OCI-LY7 (cell line): ENCODE measurements around the gene VCL. TPM values are rescaled to one million over a fixed set of nuclear protein-coding genes. Genes with fewer than 3 reads are reported as not detected.
"Not testable (repeated sequence)": the region's sequence is repeated elsewhere in the genome, so short reads cannot be mapped to it uniquely, and the experiment has no call there.

ENCODE experiments used
- BruUV-seq: library from RNA; stranded (reverse); fragments of 400-500 nt; replicated peaks from 2 replicates; lab custom pipeline; 2021; lab: Mats Ljungman, UMichigan
- CTCF ChIA-PET: fragments of 300-600 bp; sonication (Branson Sonifier 250); formaldehyde crosslinking; loops from one replicate; lab custom pipeline; 2022; ENCODE audit warnings: antibody characterized with exemption; ENCODE audit not compliant: unreplicated experiment; lab: Charles Lee
- POLR2A ChIA-PET: fragments of 300-600 bp; sonication (Branson Sonifier 250); formaldehyde crosslinking; loops from one replicate; lab custom pipeline; 2022; ENCODE audit warnings: antibody characterized with exemption; lab: Charles Lee
- DNase-seq: peaks from one replicate; pipeline ENCODE4 v3.0.0-alpha.2; 2015; ENCODE audit warnings: low spot score
- H2AFZ ChIP-seq: fragments of 200-600 bp; sonication (generic), shearing (Covaris generic); 2 replicates; pipeline ENCODE4 v1.6.1; 2014; ENCODE audit warnings: mild to moderate bottlenecking, antibody characterized with exemption, low read length, moderate library complexity
- H3K27ac ChIP-seq: fragments of 200-600 bp; sonication (generic); 2 replicates; pipeline ENCODE4 v1.5.1; 2014; ENCODE audit warnings: mixed run types, low read depth, mild to moderate bottlenecking, moderate library complexity, low read length, inconsistent platforms; ENCODE audit not compliant: poor library complexity, severe bottlenecking
- H3K36me3 ChIP-seq: fragments of 200-600 bp; sonication (generic); 2 replicates; pipeline ENCODE4 v1.6.1; 2014; ENCODE audit warnings: mild to moderate bottlenecking, antibody characterized with exemption, low read length, moderate library complexity, mixed read lengths; ENCODE audit not compliant: insufficient read depth
- H3K4me1 ChIP-seq: fragments of 200-600 bp; sonication (generic); 2 replicates; pipeline ENCODE4 v1.5.1; 2014; ENCODE audit warnings: mild to moderate bottlenecking, low read length; ENCODE audit not compliant: insufficient read depth, poor library complexity, severe bottlenecking
- H3K4me2 ChIP-seq: fragments of 200-600 bp; sonication (generic); 2 replicates; pipeline ENCODE4 v1.6.1; 2014; ENCODE audit warnings: mild to moderate bottlenecking, low read length
- H3K4me3 ChIP-seq: fragments of 200-600 bp; sonication (generic); 2 replicates; pipeline ENCODE4 v1.5.1; 2014; ENCODE audit warnings: mild to moderate bottlenecking, low read depth, low read length; ENCODE audit not compliant: poor library complexity, severe bottlenecking
- H3K79me2 ChIP-seq: fragments of 200-600 bp; sonication (generic); 2 replicates; pipeline ENCODE4 v1.6.1; 2016; ENCODE audit warnings: low read depth, mild to moderate bottlenecking, low read length, moderate library complexity, mixed read lengths; ENCODE audit not compliant: insufficient read depth
- H3K9me2 ChIP-seq: fragments of 200-600 bp; sonication (generic); 2 replicates; pipeline ENCODE4 v1.6.1; 2016; ENCODE audit warnings: mild to moderate bottlenecking, low read length, mixed read lengths; ENCODE audit not compliant: insufficient read depth
- H3K9me3 ChIP-seq: fragments of 200-600 bp; sonication (generic); 2 replicates; pipeline ENCODE4 v1.6.1; 2014; ENCODE audit warnings: mild to moderate bottlenecking, mixed run types, low read length, mixed read lengths
- H4K20me1 ChIP-seq: fragments of 200-600 bp; sonication (generic); 2 replicates; pipeline ENCODE4 v1.6.1; 2014; ENCODE audit warnings: mild to moderate bottlenecking, antibody characterized with exemption, low read length, moderate library complexity, mixed read lengths; ENCODE audit not compliant: insufficient read depth
- CTCF ChIP-seq: fragments of 200-600 bp; sonication (generic); conservative IDR thresholded peaks from 2 replicates; pipeline ENCODE4 v1.5.1; 2014; ENCODE audit warnings: mild to moderate bottlenecking, antibody characterized with exemption, low read length, moderate library complexity, mixed read lengths
- EZH2phosphoT487 ChIP-seq: fragments of 200-600 bp; sonication (generic); IDR thresholded peaks from 2 replicates; pipeline ENCODE4 v1.6.1; 2018; ENCODE audit warnings: low read depth, borderline replicate concordance, mild to moderate bottlenecking, mixed run types, antibody characterized with exemption, low read length, moderate library complexity, mixed read lengths
- intact Hi-C: fragments of 100-400 bp; cut with micrococcal nuclease; formaldehyde crosslinking; loops from one replicate; pipeline ENCODE4 v1.10.0; 2022; ENCODE audit not compliant: unreplicated experiment
- total RNA-seq, 2 experiments: library from RNA; depleted of rRNA in 1 of 2; stranded (reverse); fragments of >200 nt in 1 of 2; shearing (Covaris generic) in 1 of 2; gene quantifications; 2 replicates each; pipeline ENCODE4 v1.2.3, GENCODE V29; 2014 to 2022

VCL gene
- total RNA-seq, 2 experiments from 2014 or later = 19.1 to 55.5 TPM

- TSS peak; percentile 59 for BruUV-seq
- intact Hi-C loops = loop anchor here (2.0 kb wide), 1 partner anchor 43 kb away; no protein-coding TSS in a partner anchor
Observed at GRCh38 chr10:73999703-74000102, 1.8 kb downstream of the VCL start.

GRCh38 chr10:74000244-74000643 is 2.3 kb downstream of the VCL start:
- H3K9me3 ChIP-seq, H3K9me2 ChIP-seq, H4K20me1 ChIP-seq, H2AFZ ChIP-seq, BruUV-seq, intact Hi-C loops, H3K36me3 ChIP-seq, H3K27ac ChIP-seq, DNase-seq, H3K4me3 ChIP-seq: not testable (repeated sequence)
- POLR2A ChIA-PET = interaction anchor here (0.6 to 4.4 kb wide), 6 partner anchors 9 to 123 kb away, joined by 3 to 48 read pairs (median 4); no protein-coding TSS in a partner anchor
- Histone ChIP-seq H3K79me2 (peaks cover 21% of the 10 kb centered on the region; the same call in 1 of the 2 replicates), H3K4me2 (peak overlapping the region; percentile 97), H3K4me1 (peaks cover 50% of the 10 kb centered on the region)
- CTCF ChIA-PET = interaction anchor here (1.7 kb wide), 1 partner anchor 12 kb away, joined by 4 read pairs; no protein-coding TSS in a partner anchor

More at GRCh38 chr10:73999703-74000102, 1.8 kb downstream of the VCL start:
- Histone ChIP-seq H3K4me1 (peaks cover 44% of the 10 kb centered on the region), H4K20me1 (no peaks in the 10 kb centered on the region; the same call in 1 of the 2 replicates), H3K4me2 (peak overlapping the region; percentile 97), H2AFZ (no peak overlapping the region), H3K27ac (no peak overlapping the region), H3K79me2 (peaks cover 21% of the 10 kb centered on the region; the same call in 1 of the 2 replicates), H3K9me2 (no peaks in the 10 kb centered on the region), H3K36me3 (no peaks in the 10 kb centered on the region), H3K4me3 (peak overlapping the region; percentile 93), H3K9me3 (no peaks in the 10 kb centered on the region)
- no peak for DNase-seq
- ChIA-PET CTCF (interaction anchor here (0.6 to 1.7 kb wide), 2 partner anchors 12 to 14 kb away, joined by 3 to 4 read pairs; no protein-coding TSS in a partner anchor), POLR2A (interaction anchor here (0.6 to 4.4 kb wide), 6 partner anchors 9 to 100 kb away, joined by 3 to 48 read pairs (median 4); no protein-coding TSS in a partner anchor)
- TF ChIP-seq CTCF = no peak
- TF ChIP-seq EZH2phosphoT487 = no peak

GRCh38 chr10:74000892-74001669 is 3.2 kb downstream of the VCL start:
- no peaks in the 10 kb centered on the region for H3K36me3 ChIP-seq
- peaks cover 58% of the 10 kb centered on the region for H3K4me1 ChIP-seq
- intact Hi-C loops = no loop called here
- H3K9me3 ChIP-seq = no peaks in the 10 kb centered on the region
- H2AFZ ChIP-seq = no peak overlapping the region
- no TSS peak for BruUV-seq
- TF ChIP-seq EZH2phosphoT487 (no peak), CTCF (no peak)
- H3K4me3 ChIP-seq = no peak overlapping the region
- H4K20me1 ChIP-seq = no peaks in the 10 kb centered on the region; the same call in 1 of the 2 replicates
- ChIA-PET CTCF (no interaction called here), POLR2A (interaction anchor here (0.6 to 4.4 kb wide), 6 partner anchors 9 to 250 kb away, joined by 3 to 48 read pairs (median 6); no protein-coding TSS in a partner anchor)
- no peaks in the 10 kb centered on the region for H3K9me2 ChIP-seq
- peaks cover 27% of the 10 kb centered on the region for H3K79me2 ChIP-seq
- no peak overlapping the region for H3K4me2 ChIP-seq
- DNase-seq = no peak
- no peak overlapping the region for H3K27ac ChIP-seq
